Posterior cingulate gyrus (tissue), 11 donors: ENCODE measurements around the gene CNKSR3.

Experiments used
- DNase-seq, 10 donors: peaks; one replicate each; pipeline versions ENCODE4 v3.0.0 to v3.0.0-alpha.2; 2020 to 2021; ENCODE audit warnings: mixed read lengths in 3 of 10
- intact Hi-C: fragments of 100-400 bp; cut with DNase I; formaldehyde crosslinking; loops from one replicate; pipeline ENCODE4 v1.15.1; 2023

CNKSR3 gene

GRCh38 chr6:154484942-154485341 lies 25.5 kb downstream of the CNKSR3 start:
- no peak for DNase-seq
- intact Hi-C loops, result no loop called here

- intact Hi-C loops, result no loop called here
These were observed 27.6 kb downstream of the CNKSR3 start for GRCh38 chr6:154482858-154483257.

GRCh38 chr6:154481521-154482013 lies 28.9 kb downstream of the CNKSR3 start:
- intact Hi-C loops, result no loop called here
- no peak for DNase-seq

More at GRCh38 chr6:154482858-154483257, 27.6 kb downstream of the CNKSR3 start:
- no peak for DNase-seq

- no peak for DNase-seq
- intact Hi-C loops, result no loop called here
These were observed 30.5 kb downstream of the CNKSR3 start for GRCh38 chr6:154479771-154480639.

- DNase-seq, result no peak
- intact Hi-C loops, result no loop called here
These were observed 31.1 kb downstream of the CNKSR3 start for GRCh38 chr6:154479351-154479769.

- intact Hi-C loops, result no loop called here
- DNase-seq, result no peak
These were observed 31.8 kb downstream of the CNKSR3 start for GRCh38 chr6:154478701-154479060.

- intact Hi-C loops, result no loop called here
- peak in 6 of 10 donors; percentile 12 to 89 (median 17) for DNase-seq
These were observed 32.3 kb downstream of the CNKSR3 start for GRCh38 chr6:154478021-154478700.

- intact Hi-C loops, result no loop called here
These were observed 34.0 kb downstream of the CNKSR3 start for GRCh38 chr6:154476494-154476893.

GRCh38 chr6:154474648-154475428 lies 35.6 kb downstream of the CNKSR3 start:
- no peak for DNase-seq
- intact Hi-C loops, result no loop called here

More at GRCh38 chr6:154476494-154476893, 34.0 kb downstream of the CNKSR3 start:
- DNase-seq, result no peak

- intact Hi-C loops, result no loop called here
- no peak for DNase-seq
These were observed 37.2 kb downstream of the CNKSR3 start for GRCh38 chr6:154473324-154473723.

GRCh38 chr6:154471609-154472362 lies 38.7 kb downstream of the CNKSR3 start:
- intact Hi-C loops, result no loop called here
- no peak for DNase-seq

GRCh38 chr6:154469306-154469935 lies 41.1 kb downstream of the CNKSR3 start:
- peak in 1 of 10 donors; percentile 25 for DNase-seq
- intact Hi-C loops, result no loop called here

- DNase-seq, result no peak
- intact Hi-C loops, result no loop called here
These were observed 41.7 kb downstream of the CNKSR3 start for GRCh38 chr6:154468760-154469159.

GRCh38 chr6:154466971-154467679 lies 43.4 kb downstream of the CNKSR3 start:
- intact Hi-C loops, result no loop called here
- no peak for DNase-seq

- no peak for DNase-seq
- intact Hi-C loops, result no loop called here
These were observed 44.3 kb downstream of the CNKSR3 start for GRCh38 chr6:154466139-154466538.

- DNase-seq, result no peak
- intact Hi-C loops, result no loop called here
These were observed 46.7 kb downstream of the CNKSR3 start for GRCh38 chr6:154463573-154464419.

GRCh38 chr6:154462425-154462824 lies 48.1 kb downstream of the CNKSR3 start:
- intact Hi-C loops, result no loop called here
- DNase-seq, result peak in 1 of 10 donors; percentile 70

- DNase-seq, result no peak
- intact Hi-C loops, result no loop called here
These were observed 49.1 kb downstream of the CNKSR3 start for GRCh38 chr6:154461348-154461747.
